ENCODE results near the gene PCDHAC2. TPM values are rescaled to one million over a fixed set of nuclear protein-coding genes. Genes with fewer than 3 reads are reported as not detected.
A peak's percentile ranks its signal among the peaks of the same experiment; 100 is the strongest.

The PCDHAC2 gene
- total RNA-seq, 1 donor from 2014 or later: 1.9 TPM

GRCh38 chr5:140926443-140927227 is 39.6 kb upstream of the PCDHAC2 start:
- H3K27ac Mint-ChIP-seq: no peak overlapping the region
- peaks cover 58% of the 10 kb centered on the region for H3K27me3 ChIP-seq

GRCh38 chr5:140927228-140927573 is 39.1 kb upstream of the PCDHAC2 start:
- Histone ChIP-seq H4K20me1 (ENCODE audit: low read depth) (peaks cover 43% of the 10 kb centered on the region), H3K9me3 (ENCODE audit: low read depth) (no peaks in the 10 kb centered on the region), H3K4me2 (peak overlapping the region; percentile 89), H3K36me3 (no peaks in the 10 kb centered on the region), H3K27me3 (peaks cover 58% of the 10 kb centered on the region), H3K9ac (no peak overlapping the region), H3F3A (ENCODE audit: low read depth) (peaks cover 20% of the 10 kb centered on the region), H3K27ac (no peak overlapping the region), H3K4me3 (peak overlapping the region; percentile 67), H3K4me1 (no peaks in the 10 kb centered on the region), H3K79me2 (ENCODE audit: low read depth) (no peaks in the 10 kb centered on the region), H2AFZ (replicated peaks) (peak overlapping the region; percentile 30)
- Mint-ChIP-seq H3K27ac (no peak overlapping the region), H3K27me3 (ENCODE audit: insufficient read depth, low read depth) (peaks cover 13% of the 10 kb centered on the region), H3K9me3 (no peaks in the 10 kb centered on the region), H3K4me1 (peaks cover 5% of the 10 kb centered on the region), H3K36me3 (peaks cover 2% of the 10 kb centered on the region), H3K4me3 (peak overlapping the region; percentile 88)
- TF ChIP-seq EZH2 (IDR thresholded peaks at IDR 0.05): peak; percentile 41
- TF ChIP-seq EZH2phosphoT487 (IDR thresholded peaks at IDR 0.05): no peak
- no peak for TF ChIP-seq CTCF (IDR thresholded peaks at IDR 0.05)
- DNase-seq (ENCODE audit: low spot score): peak; percentile 45

More at GRCh38 chr5:140926443-140927227, 39.6 kb upstream of the PCDHAC2 start:
- Histone ChIP-seq H3K27ac (no peak overlapping the region), H4K20me1 (ENCODE audit: low read depth) (peaks cover 45% of the 10 kb centered on the region), H3K9ac (no peak overlapping the region), H3K9me3 (ENCODE audit: low read depth) (no peaks in the 10 kb centered on the region), H3K36me3 (no peaks in the 10 kb centered on the region), H3K79me2 (ENCODE audit: low read depth) (no peaks in the 10 kb centered on the region), H3K4me3 (peak overlapping the region; percentile 67), H3K4me2 (peak overlapping the region; percentile 89), H3K4me1 (no peaks in the 10 kb centered on the region), H2AFZ (replicated peaks) (peak overlapping the region; percentile 80), H3F3A (ENCODE audit: low read depth) (peaks cover 20% of the 10 kb centered on the region)
- peaks cover 13% of the 10 kb centered on the region for H3K27me3 Mint-ChIP-seq (ENCODE audit: insufficient read depth, low read depth)
- peaks cover 2% of the 10 kb centered on the region for H3K36me3 Mint-ChIP-seq
- peak; percentile 49 for TF ChIP-seq EZH2phosphoT487 (IDR thresholded peaks at IDR 0.05)
- peak; percentile 85 for TF ChIP-seq CTCF (IDR thresholded peaks at IDR 0.05)
- TF ChIP-seq EZH2 (IDR thresholded peaks at IDR 0.05): peak; percentile 52
- H3K4me3 Mint-ChIP-seq: peak overlapping the region; percentile 88
- H3K9me3 Mint-ChIP-seq: no peaks in the 10 kb centered on the region
- peaks cover 5% of the 10 kb centered on the region for H3K4me1 Mint-ChIP-seq
- DNase-seq (ENCODE audit: low spot score): peak; percentile 98

- H4K20me1 ChIP-seq (ENCODE audit: low read depth): no peaks in the 10 kb centered on the region
These were observed 31.2 kb upstream of the PCDHAC2 start for GRCh38 chr5:140934964-140935606.

More at GRCh38 chr5:140934964-140935606, 31.2 kb upstream of the PCDHAC2 start:
- H3F3A ChIP-seq (ENCODE audit: low read depth): no peaks in the 10 kb centered on the region
- DNase-seq (ENCODE audit: low spot score): no peak
- H3K27ac ChIP-seq: no peak overlapping the region
- no peak overlapping the region for H3K9ac ChIP-seq
- Mint-ChIP-seq H3K4me1 (no peaks in the 10 kb centered on the region), H3K4me3 (no peak overlapping the region), H3K36me3 (no peaks in the 10 kb centered on the region), H3K27ac (no peak overlapping the region), H3K27me3 (ENCODE audit: insufficient read depth, low read depth) (no peaks in the 10 kb centered on the region), H3K9me3 (no peaks in the 10 kb centered on the region)
- TF ChIP-seq CTCF (IDR thresholded peaks at IDR 0.05): no peak
- TF ChIP-seq EZH2 (IDR thresholded peaks at IDR 0.05): no peak
- TF ChIP-seq EZH2phosphoT487 (IDR thresholded peaks at IDR 0.05): no peak
- no peak overlapping the region for H2AFZ ChIP-seq (replicated peaks)
- H3K4me2 ChIP-seq: no peak overlapping the region
- no peaks in the 10 kb centered on the region for H3K9me3 ChIP-seq (ENCODE audit: low read depth)
- no peaks in the 10 kb centered on the region for H3K36me3 ChIP-seq
- H3K4me1 ChIP-seq: no peaks in the 10 kb centered on the region
- H3K4me3 ChIP-seq: no peak overlapping the region
- no peaks in the 10 kb centered on the region for H3K79me2 ChIP-seq (ENCODE audit: low read depth)
- H3K27me3 ChIP-seq: no peaks in the 10 kb centered on the region

Measured in neural progenitor cell (in vitro differentiated cells).